Inflammatory macrophage treated with lipopolysaccharide for 4 hours (primary cell): ENCODE measurements around the gene RBM19.

Source experiments
- DNase-seq: peaks from one replicate; pipeline ENCODE4 v3.0.0-alpha.2; 2020

The RBM19 gene

DNA sequence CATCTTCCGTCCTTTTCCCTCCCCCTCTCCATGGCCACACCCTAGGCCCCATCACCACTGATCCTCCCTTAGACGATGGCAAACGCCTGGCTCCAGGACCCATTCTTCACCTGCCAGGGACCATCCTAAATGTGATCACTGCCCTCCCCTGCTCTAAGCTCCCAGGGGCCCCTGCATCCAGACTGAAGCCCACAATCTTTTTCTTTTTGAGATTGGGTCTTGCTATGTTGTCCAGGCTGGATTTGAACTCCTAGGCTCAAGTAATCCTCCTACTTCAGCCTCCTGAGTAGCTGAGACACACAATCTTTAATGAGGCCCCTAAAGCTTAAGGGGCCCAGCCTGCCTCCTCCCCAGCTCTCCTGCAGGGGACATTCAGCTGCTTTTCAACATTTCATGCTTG lies 15.3 kb downstream of the RBM19 start:
- no peak for DNase-seq

DNA sequence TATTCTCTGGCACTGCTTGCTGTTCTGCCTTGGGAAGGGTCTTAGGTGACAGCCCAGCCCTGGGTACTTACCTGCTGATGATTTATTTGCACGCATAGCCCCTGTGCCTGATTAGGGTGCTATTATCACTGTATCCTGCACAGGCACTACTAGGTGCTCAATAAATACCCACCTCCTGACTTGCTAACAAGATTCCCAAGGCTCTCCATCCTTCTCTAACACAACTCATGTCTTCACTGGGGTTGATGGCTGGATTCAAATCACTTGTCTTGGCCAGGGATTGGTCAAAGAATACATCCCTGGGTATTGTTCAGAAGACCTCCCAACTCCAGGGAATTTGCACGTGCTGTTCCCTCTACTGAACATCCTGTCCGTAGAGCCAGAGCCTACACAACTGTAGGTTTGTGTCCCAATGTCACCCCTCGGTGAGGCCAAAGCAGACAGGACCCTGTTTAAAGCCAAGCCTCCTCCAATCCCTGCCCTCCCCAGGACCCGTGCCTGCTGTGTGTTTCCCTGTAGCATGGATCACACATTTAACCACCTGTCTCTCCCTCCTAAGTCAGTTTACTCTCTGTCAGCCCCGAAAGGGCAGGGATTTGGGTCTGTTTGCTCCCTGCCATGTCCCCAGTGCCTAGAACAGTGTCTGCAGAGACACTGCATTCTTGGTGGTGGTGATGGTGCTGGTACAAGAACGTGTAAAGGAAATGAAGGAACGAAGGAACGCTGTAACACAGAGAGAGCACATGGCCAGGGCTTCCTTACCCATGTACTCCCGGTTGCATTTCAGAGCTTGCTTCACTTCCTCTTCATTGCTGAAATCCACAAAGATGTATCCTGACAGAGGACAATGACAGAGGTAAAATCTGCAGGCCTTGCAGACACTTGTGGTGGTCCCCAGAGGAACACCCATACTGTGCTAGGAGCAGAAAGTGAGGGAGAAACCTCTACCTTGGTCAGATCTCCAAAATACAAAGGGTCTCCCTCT lies 16.5 kb downstream of the RBM19 start:
- DNase-seq, result peak; percentile 17

DNA sequence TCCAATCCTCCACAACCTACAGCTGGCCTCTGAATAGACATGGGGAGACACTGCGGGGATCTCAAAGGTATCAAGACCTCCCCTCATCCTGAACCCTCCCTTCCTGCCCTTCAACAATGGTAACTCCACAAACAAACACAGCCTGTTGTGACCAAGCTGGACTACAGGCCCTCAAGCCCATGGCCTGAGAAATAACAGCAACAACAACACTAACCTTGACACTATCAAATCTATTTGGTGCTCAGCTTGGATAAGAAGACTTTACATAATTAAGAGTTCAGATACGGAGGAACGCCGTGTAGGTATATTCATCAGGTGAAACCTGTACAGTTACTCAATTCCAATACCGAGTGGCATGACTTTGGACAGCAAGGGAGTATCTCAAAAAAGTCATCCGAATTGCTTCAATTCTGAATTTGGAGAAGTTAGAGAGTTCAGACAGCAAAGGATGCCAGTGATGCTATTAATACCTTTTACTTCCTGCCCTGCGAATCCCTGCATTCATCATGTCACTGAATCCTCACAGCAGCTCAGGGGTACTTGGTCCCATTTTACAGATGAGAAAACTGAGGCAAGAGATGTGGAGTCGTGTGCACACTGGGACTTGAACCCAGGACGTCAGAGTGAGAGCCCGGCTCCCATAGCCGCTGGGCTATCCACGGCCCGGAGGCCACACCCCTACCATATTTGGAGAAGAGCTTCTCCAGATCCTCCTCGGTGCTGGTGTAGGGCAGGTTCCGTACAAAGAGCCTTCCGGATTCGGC lies 17.8 kb downstream of the RBM19 start:
- no peak for DNase-seq

DNA sequence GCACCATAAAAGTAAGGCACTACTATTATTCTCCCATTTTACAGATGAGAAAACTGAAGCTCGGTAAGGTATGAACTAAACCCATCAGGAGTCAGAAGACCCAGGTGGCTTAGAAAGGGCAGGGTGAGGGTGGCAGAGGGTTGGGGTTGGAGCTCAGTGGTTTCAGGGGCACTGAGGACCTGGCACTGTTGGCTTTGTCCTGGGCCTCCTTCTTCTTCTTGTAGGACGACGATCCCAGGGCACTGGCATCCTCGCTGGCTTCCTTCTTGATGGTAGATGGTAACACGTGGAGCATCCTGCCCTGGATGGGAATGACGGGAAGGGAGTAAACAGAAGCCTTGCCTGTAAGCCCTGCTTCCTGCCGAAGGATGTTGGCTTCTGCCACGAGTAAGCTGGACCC lies 19.9 kb downstream of the RBM19 start:
- DNase-seq, result no peak

DNA sequence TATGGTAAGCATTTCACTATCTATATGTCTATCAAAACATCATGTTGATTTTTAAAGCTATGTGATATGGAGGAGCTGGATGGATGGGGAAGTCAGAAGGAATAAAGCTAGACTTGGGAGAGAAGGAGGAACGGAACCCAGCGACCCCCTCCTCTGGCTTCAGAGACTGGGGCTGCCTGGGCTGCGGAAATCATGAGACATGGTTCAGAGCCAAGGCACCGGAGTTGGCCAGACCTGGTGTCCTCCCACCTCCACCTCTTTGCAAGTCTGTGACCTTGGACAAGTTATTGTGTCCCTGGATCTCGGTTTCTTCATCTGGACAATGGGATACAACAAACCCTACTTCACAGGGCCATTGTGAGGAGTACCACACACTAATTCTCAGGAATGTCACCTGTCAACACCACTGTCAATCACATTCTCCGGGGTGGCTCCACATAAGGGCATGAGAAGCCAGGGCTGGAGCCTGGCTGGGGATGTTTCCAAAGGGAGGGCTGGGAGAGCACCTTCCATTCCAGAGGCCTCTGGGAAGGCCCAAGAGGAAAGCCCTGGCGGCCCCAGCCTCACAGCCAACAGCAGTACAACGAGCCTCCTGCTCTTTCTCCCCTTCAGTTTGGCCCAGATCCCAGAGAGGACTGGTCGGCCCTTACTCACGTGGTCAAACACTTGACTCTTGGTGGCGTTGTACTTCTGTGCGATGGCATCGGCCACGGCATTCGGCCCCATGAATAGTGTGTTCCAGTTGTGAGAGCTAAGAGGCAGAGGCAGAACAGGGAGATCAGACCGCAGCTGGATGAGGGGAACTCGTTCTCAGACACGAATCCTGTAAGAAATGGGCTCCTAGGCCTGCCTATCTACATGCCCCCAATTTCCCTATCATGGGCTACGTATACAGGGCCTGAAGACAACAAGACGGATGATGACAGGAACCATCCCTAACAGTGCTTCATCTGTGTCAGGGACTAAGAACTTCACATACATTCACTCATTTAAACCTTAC lies 20.7 kb downstream of the RBM19 start:
- DNase-seq, result no peak

DNA sequence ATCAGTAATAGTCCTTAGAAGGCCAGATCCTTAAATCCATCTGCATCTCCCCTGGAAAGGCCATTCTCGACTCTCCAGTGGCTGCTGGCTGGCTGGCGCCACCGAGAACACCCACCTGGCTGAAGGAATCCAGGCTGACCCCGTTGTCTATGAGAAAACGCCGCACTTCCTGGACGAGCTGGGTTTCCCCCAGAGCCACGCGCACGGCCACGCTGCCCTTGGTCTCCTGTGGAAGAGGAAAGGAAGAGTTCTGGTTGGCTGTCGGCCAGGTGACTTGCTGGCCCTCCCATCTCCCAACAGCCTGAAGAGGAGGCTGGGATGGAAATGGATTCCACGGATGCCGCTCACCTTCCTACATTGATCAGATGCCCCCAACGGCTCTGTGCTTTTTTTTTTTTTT lies 23.9 kb downstream of the RBM19 start:
- DNase-seq, result no peak

DNA sequence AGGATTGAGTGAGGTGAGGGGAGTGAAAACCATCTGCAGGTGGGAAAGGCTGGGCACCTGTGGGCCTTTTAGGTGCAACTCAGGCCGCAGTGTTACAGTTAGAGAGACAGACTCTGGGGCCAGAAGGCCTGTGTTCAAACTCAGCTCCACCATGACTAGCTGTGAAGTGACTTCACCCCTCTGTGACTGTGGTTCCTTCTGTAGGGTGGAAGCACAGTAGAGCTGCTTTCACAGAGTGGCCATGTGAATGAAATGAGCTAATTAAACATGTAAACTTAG lies 25.0 kb downstream of the RBM19 start:
- DNase-seq, result no peak

DNA sequence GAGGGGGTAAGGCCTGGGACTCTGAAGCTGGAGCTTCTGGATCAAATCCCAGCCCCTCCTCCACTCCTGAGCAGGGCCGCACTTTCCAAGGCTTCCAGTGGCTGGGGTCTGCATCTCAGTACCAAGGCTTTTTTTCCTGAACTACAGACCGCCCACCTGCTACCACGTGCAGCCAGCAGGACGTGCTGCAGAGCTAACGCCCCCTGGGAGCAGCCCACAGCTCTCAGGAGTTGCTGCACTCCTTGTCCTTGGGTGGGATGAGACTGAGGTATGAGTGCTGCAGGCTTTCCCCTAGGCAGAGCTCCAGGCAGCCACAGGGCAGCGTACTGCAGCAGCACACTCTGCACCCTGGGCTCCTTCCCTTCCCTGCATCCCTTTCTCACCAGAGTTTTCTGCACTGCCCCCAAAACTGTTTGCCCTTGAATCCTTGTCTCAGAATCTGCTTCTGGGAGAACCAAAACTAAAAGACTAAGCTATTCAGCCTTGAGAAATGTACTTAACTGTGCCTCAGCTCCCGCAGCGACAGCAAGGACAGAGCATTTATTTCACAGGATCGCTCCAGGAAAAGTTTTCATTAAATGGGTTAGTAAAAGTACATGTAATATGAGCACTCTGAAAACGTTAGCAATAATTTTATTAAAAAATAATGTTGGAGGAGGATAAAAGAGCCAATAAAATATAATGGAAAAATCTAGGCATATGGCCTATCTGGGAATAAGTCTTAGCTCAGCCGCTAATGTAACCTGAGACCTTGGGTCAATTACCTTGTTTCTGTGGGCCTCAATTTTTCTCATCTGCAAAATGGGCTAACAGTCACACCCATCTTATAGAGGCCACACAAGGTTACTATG lies 25.5 kb downstream of the RBM19 start:
- no peak for DNase-seq

DNA sequence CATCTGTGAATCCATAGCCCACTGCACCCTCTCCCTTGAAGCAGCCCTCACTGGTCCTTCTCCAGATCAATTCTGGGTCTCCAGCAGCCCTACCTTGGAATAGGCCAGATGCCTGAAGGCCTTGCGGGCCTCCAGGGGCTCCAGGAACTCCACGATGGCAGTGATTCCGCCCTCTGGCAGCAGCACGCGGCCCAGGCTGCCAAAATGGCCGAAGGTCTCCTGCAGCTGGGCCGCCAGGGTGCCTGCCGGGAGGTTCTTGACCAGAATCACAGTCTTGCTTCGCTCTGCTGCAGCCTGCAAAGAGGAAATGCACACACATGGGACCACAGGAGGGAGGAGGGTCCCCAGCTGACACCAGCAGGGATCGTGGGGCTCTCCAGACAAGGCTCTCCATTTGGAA lies 26.3 kb downstream of the RBM19 start:
- no peak for DNase-seq

DNA sequence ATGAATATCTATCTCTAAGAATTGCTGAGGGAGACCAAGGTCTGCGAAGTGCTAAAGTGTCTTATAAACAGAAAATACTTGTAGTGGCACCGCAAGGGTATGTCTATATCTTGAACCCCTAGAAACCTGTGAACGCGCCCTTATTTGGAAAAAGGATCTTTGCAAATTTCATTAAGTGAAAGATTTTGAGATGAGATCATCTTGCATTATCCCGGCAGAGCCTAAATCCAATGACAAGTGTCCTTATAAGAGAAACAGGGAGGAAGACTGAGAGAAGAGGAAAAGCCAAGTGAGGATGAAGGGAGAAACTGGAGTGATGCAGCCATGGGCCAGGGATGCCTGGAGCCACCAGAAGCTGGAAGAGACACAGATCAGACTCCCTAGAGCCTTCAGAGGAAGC lies 27.7 kb downstream of the RBM19 start:
- no peak for DNase-seq

DNA sequence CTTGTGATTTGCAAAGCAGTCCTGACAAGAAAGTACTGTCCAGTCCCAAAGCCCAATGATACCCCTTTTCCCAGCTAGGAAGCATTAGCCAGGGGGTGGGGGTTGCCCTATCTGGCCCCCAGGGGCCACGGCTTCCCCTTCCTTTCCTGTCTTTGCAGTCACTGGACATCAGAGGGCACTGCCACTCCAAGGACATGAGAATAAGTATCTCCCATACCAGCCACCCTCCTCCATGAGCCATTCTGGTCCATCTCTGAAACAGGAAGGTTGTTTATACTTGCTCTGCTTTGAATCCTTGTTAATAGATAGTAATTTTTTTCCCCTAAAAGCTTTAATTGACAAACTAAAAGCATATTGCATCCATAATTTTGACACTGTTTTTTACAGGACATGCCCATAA lies 29.7 kb downstream of the RBM19 start:
- DNase-seq, result no peak

DNA sequence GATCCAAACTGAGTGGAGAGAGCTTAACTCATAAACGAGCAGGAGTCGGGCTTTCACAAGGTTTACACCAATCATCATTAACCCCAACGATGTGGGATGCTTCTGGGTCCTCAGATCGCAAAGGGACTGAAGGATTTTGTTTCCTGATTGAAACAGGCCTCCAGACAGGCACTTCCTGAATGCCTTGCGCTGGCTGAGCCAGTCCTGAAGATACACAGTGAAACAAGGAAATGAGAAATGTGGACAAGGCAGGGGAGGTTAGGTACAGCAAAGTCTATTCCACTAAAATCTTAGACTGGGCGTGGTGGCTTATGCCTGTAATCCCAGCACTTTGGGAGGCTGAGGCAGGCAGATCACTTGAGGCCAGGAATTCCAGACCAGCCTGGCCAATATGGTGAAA lies 30.7 kb downstream of the RBM19 start:
- no peak for DNase-seq

DNA sequence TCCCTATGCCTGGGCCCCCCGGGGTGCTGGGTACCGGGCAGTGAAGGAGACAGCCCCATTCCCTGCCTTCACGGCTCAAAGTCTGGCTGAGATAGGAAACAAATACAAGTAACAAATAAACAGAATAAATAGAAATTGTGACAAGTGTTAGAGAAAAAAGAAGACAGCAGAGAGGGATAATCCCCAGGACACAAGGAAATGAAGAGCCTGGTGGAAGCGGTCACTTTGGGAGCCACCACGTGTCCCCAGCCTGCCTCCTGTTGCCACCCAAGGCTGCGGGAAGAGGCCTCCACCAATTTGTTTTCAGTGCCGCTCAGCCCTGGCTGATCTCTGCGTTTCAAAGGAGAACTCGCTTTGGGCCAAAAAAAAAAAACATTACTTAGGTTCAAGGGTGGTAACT lies 31.2 kb downstream of the RBM19 start:
- DNase-seq, result no peak

DNA sequence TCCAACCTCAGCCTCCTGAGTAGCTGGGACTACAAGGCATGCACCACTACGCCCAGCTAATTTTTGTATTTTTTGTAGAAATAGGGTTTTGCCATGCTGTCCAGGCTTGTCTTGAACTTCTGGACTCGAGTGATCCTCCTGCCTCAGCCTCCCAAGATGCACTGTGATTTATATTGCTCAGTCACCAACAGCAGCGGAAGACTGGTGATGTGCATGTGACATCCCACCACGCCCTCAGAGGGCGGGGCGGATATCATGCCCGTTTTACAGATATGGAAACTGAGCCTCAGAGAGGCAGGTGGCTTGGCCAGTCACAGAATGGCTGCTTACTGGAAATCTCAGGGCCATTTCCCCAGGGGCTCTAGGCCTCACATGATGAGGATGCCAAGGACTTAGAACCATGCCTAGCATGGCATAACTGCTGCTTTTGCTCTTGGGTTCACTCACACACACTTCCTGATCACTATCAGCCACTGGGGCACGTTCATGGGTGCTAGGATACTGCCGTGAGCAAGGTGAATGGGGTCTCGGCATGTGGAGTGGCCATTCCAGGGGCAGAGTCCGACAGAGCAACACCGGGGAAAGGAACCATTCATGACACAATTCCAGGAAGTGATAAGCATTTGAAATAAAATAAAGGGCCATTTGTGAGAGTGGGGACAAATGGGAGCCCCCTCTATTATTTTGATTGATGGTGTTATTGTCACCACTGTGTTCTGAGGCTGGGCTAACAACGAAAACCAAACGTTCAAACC lies 31.9 kb downstream of the RBM19 start:
- no peak for DNase-seq

DNA sequence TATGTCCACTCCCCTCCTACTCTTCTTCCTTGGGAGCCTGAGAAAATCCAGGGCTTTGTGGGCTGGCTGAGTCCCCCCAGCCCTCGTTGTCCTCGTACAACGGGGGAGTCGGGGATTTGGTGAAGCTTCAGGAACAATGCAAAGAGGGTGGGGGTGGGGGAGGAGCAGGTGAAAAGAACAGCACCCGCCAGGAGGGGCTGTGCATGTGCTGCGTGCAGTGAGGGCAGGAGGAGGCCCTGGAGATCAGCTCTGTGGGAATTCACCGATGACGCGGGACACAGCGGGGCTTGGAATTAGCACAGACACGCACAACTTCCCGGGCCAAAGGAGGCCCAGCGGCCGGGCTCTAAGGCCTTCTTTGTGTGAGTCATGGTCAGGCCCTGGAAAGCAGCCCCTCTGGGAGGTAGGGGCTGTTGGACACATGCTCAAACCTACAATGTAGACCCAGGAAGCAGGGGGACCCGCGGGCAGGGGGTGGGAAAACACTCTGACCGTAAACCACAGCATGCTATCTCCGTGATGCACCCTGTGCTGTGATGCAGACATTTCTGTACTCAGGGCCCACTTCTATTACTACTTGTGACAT lies 32.8 kb downstream of the RBM19 start:
- no peak for DNase-seq

DNA sequence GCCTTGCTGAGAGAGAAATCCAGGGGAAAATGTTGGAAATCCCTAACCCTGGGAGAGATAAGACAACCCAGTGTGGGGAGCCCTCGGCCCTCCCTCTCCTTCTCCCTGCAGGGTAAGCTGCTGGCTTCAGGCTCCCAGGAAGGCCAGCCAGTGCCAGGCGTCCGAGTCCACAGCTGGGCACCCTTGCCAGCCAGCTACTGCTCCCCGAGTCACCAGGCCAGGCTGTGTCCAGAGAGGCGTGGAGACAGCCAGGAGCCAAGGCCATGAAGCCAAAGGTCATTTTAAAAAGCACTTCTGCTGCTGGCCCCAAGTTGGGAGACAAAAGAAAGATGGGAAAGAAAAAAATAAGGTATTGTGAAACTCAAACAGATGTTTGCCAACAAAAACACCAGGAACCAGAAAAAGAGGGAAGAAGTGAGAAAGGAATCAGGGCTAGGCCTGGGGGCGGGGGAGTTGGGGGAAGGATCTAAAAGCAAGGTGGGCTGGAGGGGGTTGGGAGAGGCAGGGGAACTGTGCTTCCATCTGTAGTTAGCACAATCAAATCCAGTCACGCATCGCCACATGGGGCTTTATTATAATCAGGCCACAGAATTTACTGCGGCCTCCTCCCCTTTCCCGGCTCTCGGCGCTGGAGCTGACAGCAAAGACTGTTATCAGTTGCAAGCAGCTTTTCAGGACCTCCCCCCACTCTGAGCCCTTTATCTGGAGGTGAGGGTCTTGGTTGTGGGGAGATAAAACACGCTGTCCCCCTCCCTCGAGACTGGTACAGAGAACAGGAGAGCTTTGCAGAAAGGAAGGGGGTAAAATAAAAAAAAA lies 33.5 kb downstream of the RBM19 start:
- no peak for DNase-seq

DNA sequence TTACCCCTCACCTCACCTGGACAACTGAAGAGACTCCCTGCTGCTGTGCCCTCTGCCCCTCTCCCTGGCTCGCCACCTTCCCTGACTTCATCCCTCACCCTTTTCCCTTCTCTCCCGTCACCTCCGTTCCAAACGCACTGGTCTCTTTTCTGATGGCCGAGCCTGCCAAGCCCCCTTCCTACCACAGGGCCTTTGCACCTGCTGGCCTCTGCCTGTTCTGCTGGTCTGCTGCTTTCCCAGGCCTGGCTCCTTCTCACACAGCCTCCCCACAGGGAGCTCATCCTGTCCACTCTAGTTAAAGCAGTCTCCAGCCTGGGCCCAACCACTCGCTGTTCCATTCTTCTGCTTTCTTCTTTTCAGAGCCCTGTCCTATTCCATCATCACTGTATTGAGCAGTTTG lies 34.6 kb downstream of the RBM19 start:
- DNase-seq, result no peak

DNA sequence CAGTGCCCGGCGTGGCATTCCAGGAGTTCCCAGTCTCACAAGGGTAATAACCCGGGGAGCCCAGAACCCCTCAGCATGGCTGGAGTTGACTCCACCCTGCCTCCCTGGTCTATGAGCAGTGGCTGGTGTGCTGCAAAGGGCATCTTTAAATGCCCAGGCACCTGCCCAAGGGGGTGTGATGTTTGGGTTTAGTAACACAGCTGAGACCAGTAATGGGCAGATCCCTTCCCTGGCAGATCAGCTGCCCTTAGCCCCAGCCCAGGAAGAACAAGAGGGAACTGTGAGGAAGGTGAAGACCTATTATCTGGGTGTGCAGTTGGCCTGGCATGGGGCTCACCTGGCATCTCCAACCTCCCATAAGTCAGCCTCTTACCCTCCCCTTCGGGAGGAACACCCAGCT lies 35.9 kb downstream of the RBM19 start:
- DNase-seq, result no peak

DNA sequence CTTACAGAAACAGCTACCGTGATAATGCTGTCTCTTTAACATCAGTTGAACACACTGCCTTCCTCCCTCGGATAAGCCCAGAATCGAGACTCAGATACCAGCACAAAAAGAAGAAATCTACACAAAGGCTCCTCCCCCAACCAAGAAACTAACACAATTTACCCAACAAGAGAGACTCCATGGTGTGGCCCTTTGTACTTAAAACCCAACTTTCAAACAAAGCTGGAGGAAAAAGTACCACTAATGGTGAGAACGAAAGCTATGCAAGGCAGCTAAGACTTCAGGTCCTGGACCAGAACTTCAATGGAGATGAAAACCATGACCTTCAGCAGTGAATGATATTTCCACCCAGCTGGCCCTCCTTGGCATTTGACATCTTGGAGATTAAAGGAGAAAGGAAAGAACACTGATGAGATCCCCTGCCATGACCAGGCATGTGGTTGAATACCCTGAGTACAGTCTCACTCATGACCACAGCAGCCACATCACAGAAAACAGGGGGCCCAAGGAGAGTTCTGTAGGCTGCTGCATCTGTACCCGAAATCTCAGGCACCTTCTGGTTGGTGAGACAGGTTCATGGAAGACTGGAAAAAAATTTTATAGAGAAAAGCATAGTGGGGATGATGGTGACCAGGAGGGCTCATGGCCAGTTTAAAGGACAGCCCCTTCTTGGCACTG lies 36.7 kb downstream of the RBM19 start:
- no peak for DNase-seq

DNA sequence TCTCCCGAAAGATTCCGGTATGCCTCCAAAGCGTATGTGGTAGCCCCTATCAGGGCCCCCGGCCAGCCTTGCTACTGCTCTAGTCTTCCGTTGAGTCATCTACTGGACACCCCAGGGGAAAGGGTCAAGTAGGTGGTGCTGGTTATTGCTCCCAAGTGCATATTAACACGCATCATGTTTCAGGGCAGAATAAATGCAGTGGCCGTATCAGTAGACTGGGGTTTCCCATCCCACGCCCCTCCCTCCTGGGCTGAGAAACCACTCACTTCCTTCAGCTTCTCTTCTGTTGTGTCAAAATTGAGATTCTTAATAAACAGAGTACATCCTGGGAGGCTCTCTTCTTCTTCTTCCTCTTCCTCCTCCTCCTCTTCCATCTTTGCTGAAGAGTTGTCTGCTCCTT lies 39.3 kb downstream of the RBM19 start:
- no peak for DNase-seq
